Astrocyte (in vitro differentiated cells and primary cell): ENCODE data around the gene ITPRIPL2. TPM values are rescaled to one million over a fixed set of nuclear protein-coding genes. Genes with fewer than 3 reads are reported as not detected.

Experiments
- DNase-seq: peaks from one replicate; pipeline ENCODE4 v3.0.0-alpha.2; 2010; ENCODE audit warnings: low read depth
- FAIRE-seq: peaks from 2 replicates; lab custom pipeline; 2011; peaks lifted over from hg19 to GRCh38; lab: Jason Lieb, UNC
- H2AFZ ChIP-seq: 2 replicates; pipeline ENCODE4 v1.6.0; 2012; ENCODE audit warnings: low read depth, low read length, inconsistent platforms
- H3K27ac ChIP-seq: 2 replicates; pipeline ENCODE4 v1.5.1; 2011; ENCODE audit warnings: low read depth, low read length, inconsistent platforms
- H3K27me3 ChIP-seq: 2 replicates; pipeline ENCODE4 v1.6.0; 2011; ENCODE audit warnings: low read length, inconsistent platforms; ENCODE audit not compliant: insufficient read depth
- H3K36me3 ChIP-seq: 2 replicates; pipeline ENCODE4 v1.5.1; 2011; ENCODE audit warnings: low read length, inconsistent platforms; ENCODE audit not compliant: insufficient read depth
- H3K4me1 ChIP-seq: 2 replicates; pipeline ENCODE4 v1.5.1; 2011; ENCODE audit warnings: low read length, inconsistent platforms; ENCODE audit not compliant: insufficient read depth
- H3K4me2 ChIP-seq: 2 replicates; pipeline ENCODE4 v1.6.0; 2012; ENCODE audit warnings: low read length, inconsistent platforms
- H3K4me3 ChIP-seq: 2 replicates; pipeline ENCODE4 v1.5.1; 2011; ENCODE audit warnings: low read depth, mild to moderate bottlenecking, low read length, inconsistent platforms; ENCODE audit not compliant: insufficient read depth
- H3K79me2 ChIP-seq: 2 replicates; pipeline ENCODE4 v1.6.0; 2012; ENCODE audit warnings: mild to moderate bottlenecking, low read length, inconsistent platforms; ENCODE audit not compliant: insufficient read depth
- H3K9ac ChIP-seq: 2 replicates; pipeline ENCODE4 v1.6.0; 2012; ENCODE audit warnings: mild to moderate bottlenecking, low read length, inconsistent platforms
- H3K9me3 ChIP-seq: 2 replicates; pipeline ENCODE4 v1.5.1; 2012; ENCODE audit warnings: low read depth, mild to moderate bottlenecking, low read length, inconsistent platforms; ENCODE audit not compliant: insufficient read depth
- H4K20me1 ChIP-seq: 2 replicates; pipeline ENCODE4 v1.6.0; 2012; ENCODE audit warnings: low read length, inconsistent platforms; ENCODE audit not compliant: insufficient read depth
- H3K27ac Mint-ChIP-seq: one replicate; pipeline ENCODE4 v1.8.0; 2021; ENCODE audit warnings: mild to moderate bottlenecking, mixed read lengths; ENCODE audit not compliant: unreplicated experiment
- H3K27me3 Mint-ChIP-seq: one replicate; pipeline ENCODE4 v1.8.0; 2021; ENCODE audit warnings: low read depth, mixed read lengths; ENCODE audit not compliant: unreplicated experiment
- H3K36me3 Mint-ChIP-seq: one replicate; pipeline ENCODE4 v1.8.0; 2021; ENCODE audit warnings: low read depth, mixed read lengths; ENCODE audit not compliant: unreplicated experiment
- H3K4me1 Mint-ChIP-seq: one replicate; pipeline ENCODE4 v1.8.0; 2021; ENCODE audit warnings: low read depth, mixed read lengths; ENCODE audit not compliant: unreplicated experiment
- H3K4me3 Mint-ChIP-seq: one replicate; pipeline ENCODE4 v1.8.0; 2021; ENCODE audit warnings: mild to moderate bottlenecking, moderate library complexity, mixed read lengths; ENCODE audit not compliant: unreplicated experiment
- H3K9me3 Mint-ChIP-seq: one replicate; pipeline ENCODE4 v1.8.0; 2021; ENCODE audit warnings: mild to moderate bottlenecking, mixed read lengths; ENCODE audit not compliant: unreplicated experiment
- EZH2 ChIP-seq: IDR thresholded peaks from 2 replicates; pipeline ENCODE4 v1.6.1; 2012; ENCODE audit warnings: mild to moderate bottlenecking, low read length, inconsistent platforms; ENCODE audit not compliant: insufficient read depth
- total RNA-seq: library from RNA; stranded (reverse); gene quantifications from 2 replicates; pipeline ENCODE4 v1.2.1, GENCODE V29; 2021
- TF ChIP-seq, protein P1 (sequence below): IDR thresholded peaks from 2 replicates; pipeline ENCODE4 v1.5.1; 2011; ENCODE audit warnings: low read depth, mild to moderate bottlenecking, inconsistent platforms, low read length, moderate library complexity; ENCODE audit not compliant: insufficient read depth

ITPRIPL2 gene
- total RNA-seq, 1 donor from 2014 or later: 47.8 TPM

DNA sequence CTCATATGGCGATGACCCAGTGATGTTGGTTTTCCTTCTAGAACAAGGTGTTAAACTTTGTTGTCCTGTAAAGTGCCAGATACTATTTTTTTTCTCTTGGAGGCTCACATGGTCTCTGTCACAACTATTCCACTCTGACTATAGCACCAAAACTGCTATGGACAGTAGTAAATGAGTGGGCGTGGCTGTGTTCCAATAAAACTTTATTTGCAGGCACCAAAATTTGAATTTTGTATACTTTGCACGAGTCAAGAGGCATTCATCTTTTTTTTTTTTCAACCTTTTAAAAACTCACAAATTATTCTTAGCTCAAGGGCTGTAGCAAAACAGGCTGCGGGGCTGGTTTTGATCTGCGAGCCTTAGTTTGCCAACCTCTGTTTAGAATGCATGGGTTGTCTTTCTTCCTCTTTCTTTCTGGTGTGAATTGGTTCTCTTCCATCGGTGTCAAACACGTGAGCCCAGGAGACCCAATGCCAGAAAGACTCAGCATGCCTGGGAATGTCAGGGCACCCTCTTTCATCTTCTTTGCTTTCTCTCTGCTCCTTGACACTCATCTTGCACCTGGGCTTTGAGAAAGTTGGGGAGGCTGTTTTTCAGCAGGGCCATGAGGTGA is 56.4 kb downstream of the ITPRIPL2 start:
- peaks cover 29% of the 10 kb centered on the region for H3K27me3 Mint-ChIP-seq
- no peak overlapping the region for H3K4me3 ChIP-seq
- H3K4me3 Mint-ChIP-seq: peak overlapping the region; percentile 54
- H3K27ac Mint-ChIP-seq: no peak overlapping the region
- H3K36me3 ChIP-seq: no peaks in the 10 kb centered on the region
- H3K9me3 Mint-ChIP-seq: peaks cover 3% of the 10 kb centered on the region
- H3K4me1 ChIP-seq: peaks cover 3% of the 10 kb centered on the region
- no peaks in the 10 kb centered on the region for H4K20me1 ChIP-seq
- peaks cover under 1% of the 10 kb centered on the region for H3K4me1 Mint-ChIP-seq
- H3K36me3 Mint-ChIP-seq: no peaks in the 10 kb centered on the region
- peaks cover 14% of the 10 kb centered on the region for H3K27me3 ChIP-seq
- H3K9ac ChIP-seq: no peak overlapping the region
- DNase-seq (no peak), FAIRE-seq (no peak)
- no peaks in the 10 kb centered on the region for H3K9me3 ChIP-seq
- TF ChIP-seq, protein P1, sequence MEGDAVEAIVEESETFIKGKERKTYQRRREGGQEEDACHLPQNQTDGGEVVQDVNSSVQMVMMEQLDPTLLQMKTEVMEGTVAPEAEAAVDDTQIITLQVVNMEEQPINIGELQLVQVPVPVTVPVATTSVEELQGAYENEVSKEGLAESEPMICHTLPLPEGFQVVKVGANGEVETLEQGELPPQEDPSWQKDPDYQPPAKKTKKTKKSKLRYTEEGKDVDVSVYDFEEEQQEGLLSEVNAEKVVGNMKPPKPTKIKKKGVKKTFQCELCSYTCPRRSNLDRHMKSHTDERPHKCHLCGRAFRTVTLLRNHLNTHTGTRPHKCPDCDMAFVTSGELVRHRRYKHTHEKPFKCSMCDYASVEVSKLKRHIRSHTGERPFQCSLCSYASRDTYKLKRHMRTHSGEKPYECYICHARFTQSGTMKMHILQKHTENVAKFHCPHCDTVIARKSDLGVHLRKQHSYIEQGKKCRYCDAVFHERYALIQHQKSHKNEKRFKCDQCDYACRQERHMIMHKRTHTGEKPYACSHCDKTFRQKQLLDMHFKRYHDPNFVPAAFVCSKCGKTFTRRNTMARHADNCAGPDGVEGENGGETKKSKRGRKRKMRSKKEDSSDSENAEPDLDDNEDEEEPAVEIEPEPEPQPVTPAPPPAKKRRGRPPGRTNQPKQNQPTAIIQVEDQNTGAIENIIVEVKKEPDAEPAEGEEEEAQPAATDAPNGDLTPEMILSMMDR: no peak
- no peak for TF ChIP-seq EZH2
- H2AFZ ChIP-seq: no peak overlapping the region
- no peaks in the 10 kb centered on the region for H3K79me2 ChIP-seq
- H3K4me2 ChIP-seq: no peak overlapping the region
- no peak overlapping the region for H3K27ac ChIP-seq

Other genes starting within 250 kb of the ITPRIPL2 start
- gene SMG1, start 187.6 kb upstream of the ITPRIPL2 start, total RNA-seq: 82.8 and 97.4 TPM in 2 replicates
- 4.7 and 6.7 TPM in 2 replicates for gene TMC7, start 130.0 kb upstream of the ITPRIPL2 start, total RNA-seq
- 11.3 and 14.0 TPM in 2 replicates for gene COQ7, start 46.4 kb upstream of the ITPRIPL2 start, total RNA-seq
- gene SYT17, start 54.3 kb downstream of the ITPRIPL2 start, total RNA-seq: 2.5 and 4.8 TPM in 2 replicates
- gene CLEC19A, start 171.8 kb downstream of the ITPRIPL2 start, total RNA-seq: not detected in 2 replicates